RWPE1 (cell line): ENCODE results near the gene SETD4.
A peak's percentile ranks its signal among the peaks of the same experiment; 100 is the strongest.

Experiments
- CTCF ChIA-PET: fragments of 350-600 bp; sonication (Branson Sonifier 250); formaldehyde crosslinking; extraction: SDS; loops from one replicate; lab custom pipeline; 2021; lab: Yijun Ruan, JAX
- POLR2A ChIA-PET: fragments of 400-600 bp; formaldehyde crosslinking; extraction: SDS; loops from one replicate; lab custom pipeline; 2020; ENCODE audit warnings: antibody characterized with exemption; ENCODE audit not compliant: low non-redundant PET; lab: Yijun Ruan, JAX
- DNase-seq: peaks from one replicate; pipeline ENCODE4 v3.0.0; 2012; ENCODE audit warnings: low spot score
- H3K27ac ChIP-seq: fragments of 450-650 bp; 2 replicates; pipeline ENCODE4 v1.5.1; 2017
- TF ChIP-seq, protein P1 (sequence below): fragments of 450-650 bp; conservative IDR thresholded peaks from 2 replicates; pipeline ENCODE4 v1.5.1; 2017; ENCODE audit warnings: low read depth, mild to moderate bottlenecking

The SETD4 gene

DNA sequence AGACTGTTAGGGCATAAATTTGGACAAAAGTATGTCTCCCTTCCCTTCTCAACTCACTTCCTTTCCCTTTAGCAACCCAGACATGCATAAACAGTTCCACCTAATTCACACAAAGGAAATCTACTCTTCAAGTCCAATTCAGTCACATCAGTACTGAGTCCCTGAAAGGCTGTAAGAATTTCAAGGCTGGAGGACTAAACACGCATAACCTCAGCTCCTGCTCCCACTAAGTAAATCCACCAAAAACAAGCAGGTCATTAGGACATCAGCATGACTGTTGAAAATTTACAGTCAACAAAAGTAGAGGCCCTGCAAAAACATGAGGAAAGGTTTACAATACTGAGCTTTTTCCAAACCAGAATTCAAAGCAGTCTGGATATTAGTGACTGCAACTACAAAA, 18.4 kb downstream of the SETD4 start:
- TF ChIP-seq, protein P1, sequence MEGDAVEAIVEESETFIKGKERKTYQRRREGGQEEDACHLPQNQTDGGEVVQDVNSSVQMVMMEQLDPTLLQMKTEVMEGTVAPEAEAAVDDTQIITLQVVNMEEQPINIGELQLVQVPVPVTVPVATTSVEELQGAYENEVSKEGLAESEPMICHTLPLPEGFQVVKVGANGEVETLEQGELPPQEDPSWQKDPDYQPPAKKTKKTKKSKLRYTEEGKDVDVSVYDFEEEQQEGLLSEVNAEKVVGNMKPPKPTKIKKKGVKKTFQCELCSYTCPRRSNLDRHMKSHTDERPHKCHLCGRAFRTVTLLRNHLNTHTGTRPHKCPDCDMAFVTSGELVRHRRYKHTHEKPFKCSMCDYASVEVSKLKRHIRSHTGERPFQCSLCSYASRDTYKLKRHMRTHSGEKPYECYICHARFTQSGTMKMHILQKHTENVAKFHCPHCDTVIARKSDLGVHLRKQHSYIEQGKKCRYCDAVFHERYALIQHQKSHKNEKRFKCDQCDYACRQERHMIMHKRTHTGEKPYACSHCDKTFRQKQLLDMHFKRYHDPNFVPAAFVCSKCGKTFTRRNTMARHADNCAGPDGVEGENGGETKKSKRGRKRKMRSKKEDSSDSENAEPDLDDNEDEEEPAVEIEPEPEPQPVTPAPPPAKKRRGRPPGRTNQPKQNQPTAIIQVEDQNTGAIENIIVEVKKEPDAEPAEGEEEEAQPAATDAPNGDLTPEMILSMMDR = no peak
- ChIA-PET CTCF (interaction anchor here (0.6 kb wide), 1 partner anchor 36 kb away, joined by 4 read pairs; no protein-coding TSS in a partner anchor), POLR2A (no interaction called here)
- DNase-seq = no peak
- H3K27ac ChIP-seq = no peak overlapping the region

DNA sequence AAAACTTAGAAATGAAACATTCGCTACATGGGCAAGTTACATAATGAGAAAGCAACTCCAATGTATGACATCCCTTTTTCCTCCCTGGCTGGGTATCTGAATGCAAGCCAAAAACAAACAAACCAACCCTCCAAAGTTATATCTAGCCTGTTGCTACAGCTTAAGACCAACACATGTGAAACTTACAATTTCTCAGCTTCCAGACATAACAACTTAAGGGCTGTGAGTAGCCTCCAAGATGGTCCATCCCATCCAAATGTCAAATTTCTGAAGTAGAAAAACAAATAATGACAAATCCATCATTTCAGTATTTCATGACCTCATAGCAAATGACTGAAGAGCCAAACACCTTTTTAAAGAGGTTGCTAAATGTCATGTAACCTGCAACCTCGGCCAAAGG, 19.9 kb downstream of the SETD4 start:
- no peak for DNase-seq
- no peak overlapping the region for H3K27ac ChIP-seq
- ChIA-PET POLR2A (no interaction called here), CTCF (interaction anchor here (0.6 kb wide), 2 partner anchors 226 to 1236 kb away, joined by 3 to 4 read pairs; no protein-coding TSS in a partner anchor)
- TF ChIP-seq, protein P1 = no peak

DNA sequence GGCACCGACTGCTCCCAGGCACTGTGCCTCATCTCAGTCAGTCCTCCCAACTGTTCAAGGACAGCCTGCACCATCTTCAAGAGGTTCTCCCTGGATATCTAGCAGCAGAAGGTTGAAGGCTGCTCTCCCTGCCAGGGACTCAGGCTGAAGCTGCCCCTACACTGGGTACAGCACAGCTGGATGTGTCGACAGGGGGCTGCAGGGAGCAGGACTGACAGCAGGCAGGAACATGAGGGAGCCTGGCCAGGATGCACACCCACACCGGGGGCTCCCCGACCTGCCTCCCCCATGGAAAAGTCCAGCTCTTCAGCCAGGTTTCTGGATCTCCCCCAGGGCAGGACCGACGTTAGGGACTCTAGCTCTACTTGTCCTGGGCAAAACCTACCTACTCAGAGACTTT, 20.5 kb downstream of the SETD4 start:
- ChIA-PET POLR2A (no interaction called here), CTCF (interaction anchor here (0.6 kb wide), 1 partner anchor 226 kb away, joined by 4 read pairs; no protein-coding TSS in a partner anchor)
- 0 out of 2 replicates have a peak overlapping the region, but pooled peaks have one; percentile 22 for H3K27ac ChIP-seq
- TF ChIP-seq, protein P1 = no peak
- DNase-seq = no peak

DNA sequence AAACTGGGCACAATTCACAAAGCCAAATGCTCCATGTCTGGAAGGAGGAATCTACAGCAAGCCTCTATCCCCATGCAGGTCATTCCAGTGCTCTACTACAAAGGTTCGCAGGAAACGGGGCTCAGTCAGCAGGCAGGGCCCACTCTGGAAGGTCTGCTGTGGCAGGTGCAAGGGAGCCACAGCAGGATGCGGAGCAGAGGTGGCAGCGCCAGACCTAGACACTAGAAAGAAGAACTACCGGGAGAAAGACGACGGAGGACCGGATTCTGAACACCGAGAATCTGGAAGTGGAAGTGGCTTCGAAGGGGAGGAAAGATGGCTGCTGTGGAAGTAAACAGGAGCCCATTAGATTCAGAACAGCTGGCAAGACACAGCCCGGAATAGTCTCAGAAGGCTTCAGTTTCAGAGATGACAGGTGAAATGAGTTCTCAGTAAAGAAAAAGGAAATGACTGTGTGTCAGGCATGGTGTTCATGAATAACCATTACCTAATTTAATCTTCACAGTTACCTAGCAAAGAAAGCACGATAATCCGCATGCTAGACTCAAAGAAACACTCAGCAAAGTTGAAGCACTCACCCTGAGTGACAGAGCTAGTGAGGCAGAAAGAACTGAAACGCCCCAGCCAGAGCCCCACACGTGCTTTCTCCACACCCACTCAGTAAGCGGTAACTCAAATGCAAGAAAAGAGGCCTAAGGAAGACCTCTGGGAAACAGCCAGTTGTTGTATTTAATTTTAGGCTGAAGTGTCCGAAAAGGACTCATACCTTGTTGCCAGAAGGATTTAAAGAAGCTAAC, 21.4 kb downstream of the SETD4 start:
- DNase-seq = no peak
- ChIA-PET CTCF (no interaction called here), POLR2A (no interaction called here)

DNA sequence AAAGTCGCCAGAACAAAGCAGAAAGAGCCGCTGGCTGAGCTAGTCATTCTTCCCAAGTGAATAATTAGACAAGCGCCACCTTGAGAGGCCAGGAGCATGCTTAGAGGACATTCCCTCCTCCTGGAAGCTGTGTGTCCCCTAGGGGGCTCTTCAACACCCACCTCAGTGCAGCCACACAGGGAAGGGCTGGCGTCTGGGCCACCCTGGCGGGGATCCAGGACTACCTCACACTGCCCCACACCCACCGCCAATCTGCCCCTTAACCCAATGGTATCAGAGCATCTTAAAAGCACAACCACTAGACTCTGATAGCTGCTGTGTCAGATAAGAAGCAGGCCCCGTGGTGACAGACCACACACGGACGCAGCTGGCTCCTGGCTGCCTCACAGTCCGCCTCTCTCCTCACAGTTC, 24.9 kb downstream of the SETD4 start:
- TF ChIP-seq, protein P1 = no peak
- peak overlapping the region; percentile 25; the same call in 1 of the 2 replicates for H3K27ac ChIP-seq
- DNase-seq = no peak
- POLR2A ChIA-PET = no interaction called here
- CTCF ChIA-PET = interaction anchor here (0.7 kb wide), 2 partner anchors 77 to 90 kb away, joined by 3 to 6 read pairs; no protein-coding TSS in a partner anchor

More for the DNA sequence above, 21.4 kb downstream of the SETD4 start:
- TF ChIP-seq, protein P1 = no peak
- H3K27ac ChIP-seq = peak overlapping the region; percentile 8; the same call in 1 of the 2 replicates

DNA sequence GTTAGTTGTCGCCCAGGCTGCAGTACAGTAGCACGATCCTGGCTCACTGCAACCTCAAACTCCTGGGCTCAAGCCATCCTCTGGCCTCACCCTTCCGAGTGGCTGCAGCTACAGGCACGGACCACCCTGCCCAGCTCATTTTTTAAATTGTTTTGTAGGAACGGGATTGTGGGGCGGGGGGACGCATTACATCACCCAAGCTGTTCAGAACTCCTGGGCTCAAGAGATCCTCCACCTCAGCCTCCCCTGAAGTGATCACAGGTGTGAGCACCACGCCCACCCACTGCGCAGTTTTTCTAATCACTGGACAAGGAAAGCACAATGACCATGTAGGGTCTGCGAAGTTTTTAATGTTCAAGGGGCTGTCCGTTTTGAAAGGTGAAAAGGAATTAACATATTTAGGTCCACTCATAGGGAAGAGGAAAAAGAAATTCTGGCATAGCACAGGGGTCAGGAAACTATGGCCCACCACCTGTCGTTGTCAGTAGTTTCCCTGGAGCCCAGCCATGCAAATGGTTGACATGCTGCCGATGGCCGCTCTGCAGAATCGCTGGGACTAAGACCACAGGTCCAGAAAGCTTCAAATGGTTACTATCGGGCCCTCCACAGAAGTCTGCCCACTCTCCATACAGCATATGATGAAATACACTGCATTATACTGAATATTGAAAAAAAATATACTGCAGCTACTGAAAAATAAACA, 26.0 kb downstream of the SETD4 start:
- POLR2A ChIA-PET = no interaction called here
- TF ChIP-seq, protein P1 = no peak
- DNase-seq = no peak
- CTCF ChIA-PET = interaction anchor here (0.6 to 0.7 kb wide), 2 partner anchors 78 to 244 kb away, joined by 3 to 6 read pairs; no protein-coding TSS in a partner anchor
- H3K27ac ChIP-seq = peak overlapping the region; percentile 25; the same call in 1 of the 2 replicates
